PFSK-1 (cell line): Measurements from ENCODE around the gene MYF6.

ENCODE experiments used
- FOXP2 ChIP-seq: optimal IDR thresholded peaks from 2 replicates; pipeline ENCODE3; 2011; ENCODE audit warnings: borderline replicate concordance, control low read depth, inconsistent platforms; ENCODE audit not compliant: insufficient read depth; ENCODE audit errors: extremely low read length, extremely low read depth
- POLR2AphosphoS5 ChIP-seq: IDR thresholded peaks from 2 replicates; pipeline ENCODE4 v1.6.1; 2012; ENCODE audit warnings: low read depth, mild to moderate bottlenecking, control low read depth, low read length, moderate library complexity
- REST ChIP-seq, 2 experiments: IDR thresholded peaks; 2 replicates each; pipeline versions ENCODE4 v1.6.1 to v1.8.0; 2011 to 2012; ENCODE audit warnings: low read depth in 2 of 2, low read length in 2 of 2, control low read depth in 1 of 2, inconsistent platforms in 1 of 2, mild to moderate bottlenecking in 1 of 2, moderate library complexity in 1 of 2; ENCODE audit not compliant: insufficient read depth in 1 of 2
- SIN3A ChIP-seq: IDR thresholded peaks from 2 replicates; pipeline ENCODE4 v1.6.1; 2012; ENCODE audit warnings: mild to moderate bottlenecking, low read length, moderate library complexity, borderline replicate concordance; ENCODE audit not compliant: insufficient read depth
- TAF1 ChIP-seq: IDR thresholded peaks from 2 replicates; pipeline ENCODE4 v1.6.1; 2012; ENCODE audit warnings: low read length, control low read depth, borderline replicate concordance; ENCODE audit not compliant: insufficient read depth

Gene MYF6

GRCh38 chr12:80712866-80713265 is 5.4 kb downstream of the MYF6 start:
- TF ChIP-seq FOXP2 (no peak), POLR2AphosphoS5 (no peak), TAF1 (no peak), SIN3A (no peak), REST (IDR thresholded peaks at IDR 0.05; ENCODE audit: insufficient read depth in 1 of 2, low read depth in 2 of 2, low read length in 2 of 2) (no peak)

GRCh38 chr12:80713419-80713818 is 6.0 kb downstream of the MYF6 start:
- TF ChIP-seq POLR2AphosphoS5 (no peak), REST (IDR thresholded peaks at IDR 0.05; ENCODE audit: insufficient read depth in 1 of 2, low read depth in 2 of 2, low read length in 2 of 2) (no peak), SIN3A (no peak), FOXP2 (no peak), TAF1 (no peak)

GRCh38 chr12:80714055-80714454 is 6.6 kb downstream of the MYF6 start:
- TF ChIP-seq POLR2AphosphoS5 (no peak), REST (IDR thresholded peaks at IDR 0.05; ENCODE audit: insufficient read depth in 1 of 2, low read depth in 2 of 2, low read length in 2 of 2) (no peak), FOXP2 (no peak), TAF1 (no peak), SIN3A (no peak)

- TF ChIP-seq TAF1 (no peak), SIN3A (no peak), FOXP2 (no peak), REST (IDR thresholded peaks at IDR 0.05; ENCODE audit: insufficient read depth in 1 of 2, low read depth in 2 of 2, low read length in 2 of 2) (no peak), POLR2AphosphoS5 (no peak)
These were observed 7.4 kb downstream of the MYF6 start for GRCh38 chr12:80714846-80715245.

- TF ChIP-seq TAF1: no peak
- TF ChIP-seq POLR2AphosphoS5: no peak
- TF ChIP-seq REST (IDR thresholded peaks at IDR 0.05; ENCODE audit: insufficient read depth in 1 of 2, low read depth in 2 of 2, low read length in 2 of 2): no peak
- no peak for TF ChIP-seq SIN3A
These were observed 8.3 kb downstream of the MYF6 start for GRCh38 chr12:80715713-80716249.
